T-helper 1 cell treated with Interleukin-12 subunit alpha and Interleukin-12 subunit beta and Interleukin-4 antibody, amounts not matched to agents 30 ng/mL and 1 ng/mL, for 36 hours (primary cell): Measurements from ENCODE around the gene BAD. TPM values are rescaled to one million over a fixed set of nuclear protein-coding genes. Genes with fewer than 3 reads are reported as not detected.

Source experiments
- total RNA-seq: library from RNA; stranded (reverse); gene quantifications from 2 replicates; pipeline ENCODE4 v1.2.3, GENCODE V29; 2022

BAD gene
- total RNA-seq, 1 donor from 2014 or later, result 45.8 TPM

Other genes starting within 250 kb of the BAD start
- gene FLRT1, start 248.7 kb downstream of the BAD start, total RNA-seq, result not detected in 2 replicates
- 5.6 and 7.8 TPM in 2 replicates for gene MACROD1, start 118.6 kb downstream of the BAD start, total RNA-seq
- gene STIP1, start 98.5 kb downstream of the BAD start, total RNA-seq, result 253 and 255 TPM in 2 replicates
- gene FERMT3, start 77.9 kb downstream of the BAD start, total RNA-seq, result 230 and 241 TPM in 2 replicates
- gene TRPT1, start 58.5 kb downstream of the BAD start, total RNA-seq, result 28.1 and 28.2 TPM in 2 replicates
- 81.5 and 85.3 TPM in 2 replicates for gene NUDT22, start 58.4 kb downstream of the BAD start, total RNA-seq
- 26.9 and 30.3 TPM in 2 replicates for gene DNAJC4, start 54.1 kb downstream of the BAD start, total RNA-seq
- gene VEGFB, start 50.1 kb downstream of the BAD start, total RNA-seq, result 57.7 and 58.7 TPM in 2 replicates
- gene FKBP2, start 43.6 kb downstream of the BAD start, total RNA-seq, result 48.9 and 50.6 TPM in 2 replicates
- 103 and 111 TPM in 2 replicates for gene PPP1R14B, start 37.7 kb downstream of the BAD start, total RNA-seq
- 11.5 and 12.0 TPM in 2 replicates for gene PLCB3, start 33.1 kb downstream of the BAD start, total RNA-seq
- gene GPR137, start 1.2 kb upstream of the BAD start, total RNA-seq, result 49.4 and 52.1 TPM in 2 replicates
- 0.76 TPM in 1 of 2 replicates, not detected in the other for gene KCNK4, start 6.6 kb upstream of the BAD start, total RNA-seq
- not detected in 2 replicates for gene CATSPERZ, start 15.7 kb upstream of the BAD start, total RNA-seq
- 50.8 and 52.7 TPM in 2 replicates for gene ESRRA, start 20.9 kb upstream of the BAD start, total RNA-seq
- gene TRMT112, start 32.9 kb upstream of the BAD start, total RNA-seq, result 187 and 190 TPM in 2 replicates
- 101 TPM in 2 replicates for gene PRDX5, start 33.5 kb upstream of the BAD start, total RNA-seq
- 188 and 191 TPM in 2 replicates for gene CCDC88B, start 55.5 kb upstream of the BAD start, total RNA-seq
- 30.8 and 31.9 TPM in 2 replicates for gene RPS6KA4, start 74.5 kb upstream of the BAD start, total RNA-seq